Right renal cortex interstitium (tissue), 3 donors: ENCODE measurements around the gene UBXN4. TPM values are rescaled to one million over a fixed set of nuclear protein-coding genes. Genes with fewer than 3 reads are reported as not detected.
"Not testable (repeated sequence)": the region's sequence is repeated elsewhere in the genome, so short reads cannot be mapped to it uniquely, and the experiment has no call there.

Experiments
- DNase-seq, 3 donors: peaks; one replicate each; pipeline ENCODE4 v3.0.0-alpha.2; 2013; ENCODE audit warnings: low read depth in 3 of 3, low spot score in 2 of 3
- polyA plus RNA-seq, 3 donors: library from polyadenylated mRNA; unstranded; fragments of 120-200 nt; gene quantifications; one replicate each; pipeline ENCODE4 v1.2.1, GENCODE V29; 2013; ENCODE audit not compliant: insufficient read length in 3 of 3

UBXN4 gene
- polyA plus RNA-seq, 3 donors = 149 to 168 (median 153) TPM

GRCh38 chr2:135800513-135801460 is 59.1 kb downstream of the UBXN4 start:
- DNase-seq = no peak

GRCh38 chr2:135802350-135802749 is 60.7 kb downstream of the UBXN4 start:
- DNase-seq = no peak

GRCh38 chr2:135803278-135803677 is 61.6 kb downstream of the UBXN4 start:
- DNase-seq = no peak

DNA sequence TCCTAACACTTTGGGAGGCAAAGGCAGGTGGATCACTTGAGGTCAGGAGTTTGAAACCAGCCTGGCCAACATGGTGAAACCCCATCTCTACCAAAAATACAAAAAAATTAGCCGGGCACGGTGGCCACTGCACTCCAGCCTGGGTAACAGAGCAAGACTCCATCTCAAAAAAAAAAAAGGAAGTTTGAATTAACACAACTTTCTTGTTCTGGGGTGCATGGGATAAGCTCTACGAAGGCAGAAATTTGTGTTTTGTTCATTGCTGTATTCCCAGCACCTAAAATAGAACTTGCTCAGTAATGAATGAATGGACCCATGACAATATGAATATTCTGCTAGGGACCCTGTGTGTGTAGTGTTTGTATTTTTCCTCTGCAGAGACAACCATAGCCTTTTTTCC is 66.2 kb downstream of the UBXN4 start:
- DNase-seq = not testable (repeated sequence)

GRCh38 chr2:135812907-135813511 is 71.4 kb downstream of the UBXN4 start:
- no peak for DNase-seq

- DNase-seq = no peak
Observed at GRCh38 chr2:135815269-135815668, 73.6 kb downstream of the UBXN4 start.

GRCh38 chr2:135817466-135817865 is 75.8 kb downstream of the UBXN4 start:
- DNase-seq = no peak

DNA sequence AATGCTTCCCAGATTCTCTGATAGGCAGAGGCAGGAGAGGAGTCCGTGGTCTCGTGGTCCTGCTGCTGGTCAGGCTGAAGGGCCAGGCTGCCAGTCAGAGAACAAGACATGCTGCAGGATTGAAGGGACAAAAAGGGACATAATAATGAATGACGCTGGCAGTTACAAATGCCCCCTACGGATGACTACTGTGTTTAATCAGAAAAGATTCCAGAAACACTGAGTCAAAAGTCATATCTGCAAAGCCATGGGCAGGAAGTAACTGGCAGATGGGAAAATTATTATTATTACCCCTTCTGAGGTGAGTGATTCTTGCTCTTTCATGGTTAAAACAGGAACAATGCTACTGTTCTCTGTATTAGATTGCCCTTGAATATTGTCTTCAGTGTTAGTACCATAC is 76.3 kb downstream of the UBXN4 start:
- DNase-seq = no peak

DNA sequence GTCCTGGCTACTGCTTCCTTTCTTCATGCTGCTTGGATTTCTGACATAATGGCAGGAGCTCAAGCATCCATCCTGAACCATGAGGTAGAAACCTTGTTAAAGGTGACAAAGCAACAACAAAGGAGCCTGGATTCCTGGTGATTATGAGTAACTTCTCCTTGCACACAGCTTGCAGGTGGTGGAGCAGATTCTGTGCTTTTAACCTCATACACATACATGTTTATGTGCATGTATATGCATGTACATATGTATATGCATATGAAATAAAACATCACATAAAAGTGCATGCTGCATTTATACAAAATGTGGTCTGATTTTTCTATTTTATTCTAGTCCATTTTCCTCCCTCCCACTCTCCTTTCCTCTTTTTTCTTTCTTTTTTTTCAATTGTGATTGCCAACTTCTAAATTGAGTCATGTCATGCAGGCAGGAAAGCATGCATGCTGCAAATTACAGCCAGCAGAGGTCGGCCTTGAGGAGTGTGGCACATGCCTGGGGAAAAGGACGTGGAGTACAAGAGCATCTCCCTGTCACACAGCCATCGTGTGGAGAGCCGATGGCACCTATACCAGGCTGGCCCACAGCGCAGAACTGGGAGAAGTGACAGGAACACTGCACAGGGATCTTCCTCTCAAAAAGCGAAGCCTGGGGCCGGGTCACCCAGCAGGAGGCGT is 77.4 kb downstream of the UBXN4 start:
- DNase-seq = no peak

GRCh38 chr2:135820003-135820618 is 78.5 kb downstream of the UBXN4 start:
- DNase-seq = no peak

- no peak for DNase-seq
Observed at GRCh38 chr2:135821190-135821589, 79.5 kb downstream of the UBXN4 start.

GRCh38 chr2:135822855-135823254 is 81.2 kb downstream of the UBXN4 start:
- DNase-seq = no peak

- no peak for DNase-seq
Observed at GRCh38 chr2:135825131-135825530, 83.5 kb downstream of the UBXN4 start.

DNA sequence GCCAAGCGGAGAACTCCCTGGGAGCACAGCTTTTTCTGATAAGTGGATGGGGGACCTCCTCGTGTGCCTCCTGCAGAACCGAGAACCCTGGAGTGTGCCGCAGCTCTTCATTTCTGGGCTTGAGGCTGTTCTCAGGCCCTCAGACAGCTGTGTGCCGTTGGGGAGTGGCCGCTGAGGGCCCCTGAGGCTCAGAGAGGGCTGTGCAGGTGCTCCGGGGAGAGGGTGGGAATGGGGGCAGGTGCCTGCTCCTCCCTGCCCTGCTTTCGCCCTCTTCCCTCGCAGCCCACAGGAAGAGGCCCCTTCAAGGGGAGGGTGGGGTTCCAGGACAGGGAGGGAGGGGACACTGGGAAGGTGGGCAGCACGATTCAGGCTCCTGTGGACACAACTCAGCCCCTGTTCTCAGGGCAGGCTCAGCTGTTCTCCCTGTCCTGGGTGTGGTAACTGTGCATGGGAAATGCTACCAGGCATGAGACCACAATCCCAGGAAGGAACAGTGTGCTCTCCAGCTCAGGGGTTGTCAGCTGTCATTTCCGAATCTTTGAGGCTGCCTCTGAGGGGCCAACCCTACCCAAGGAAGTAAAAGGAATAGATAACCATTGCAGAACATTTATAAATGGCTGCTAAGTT is 84.0 kb downstream of the UBXN4 start:
- no peak for DNase-seq

GRCh38 chr2:135826544-135826943 is 84.9 kb downstream of the UBXN4 start:
- DNase-seq = no peak

DNA sequence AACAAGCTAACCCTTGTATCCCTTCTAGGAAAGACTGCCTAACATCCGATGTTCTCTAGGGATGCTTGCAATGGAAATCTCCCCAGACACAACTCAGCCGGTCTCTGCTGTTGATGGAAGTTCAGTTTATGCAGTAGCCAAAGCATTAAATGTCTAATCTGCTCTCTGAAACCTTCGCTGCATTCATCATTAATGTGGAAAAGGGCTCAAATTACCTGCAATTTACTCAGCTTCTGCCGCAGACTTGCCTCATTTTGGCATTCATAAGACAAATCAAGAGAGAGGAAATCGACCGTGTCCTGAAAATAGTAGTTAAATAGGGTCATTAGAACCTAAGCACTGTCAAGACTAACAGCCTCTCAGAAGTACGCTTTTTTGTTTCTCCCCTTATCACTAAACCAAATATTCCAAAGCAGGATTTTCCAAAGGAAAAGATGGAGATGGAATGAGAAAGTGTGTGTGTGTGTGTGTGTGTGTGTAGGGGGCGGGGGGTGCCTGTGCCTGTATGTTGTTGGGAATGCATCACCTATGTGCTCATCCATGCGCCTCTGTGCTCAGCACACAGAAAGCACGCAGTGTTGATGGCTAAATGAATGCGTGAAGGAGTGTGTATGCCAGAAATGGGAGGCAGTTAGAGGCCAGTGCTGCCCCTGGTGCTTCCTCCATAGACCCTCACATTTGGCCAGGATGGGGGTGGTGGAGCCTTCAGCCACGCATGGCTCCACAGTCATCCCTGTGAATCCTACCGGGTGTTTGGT is 87.9 kb downstream of the UBXN4 start:
- DNase-seq = no peak

- DNase-seq = no peak
Observed at GRCh38 chr2:135831180-135831812, 89.6 kb downstream of the UBXN4 start.

- no peak for DNase-seq
Observed at GRCh38 chr2:135832891-135833290, 91.2 kb downstream of the UBXN4 start.
